HL-60 (cell line): ENCODE results near the gene MAPKAPK2.

ENCODE experiments used
- POLR2AphosphoS5 ChIP-seq: IDR thresholded peaks from 2 replicates; pipeline ENCODE4 v1.6.1; 2012; ENCODE audit warnings: low read depth
- TF ChIP-seq, protein P1 (sequence below): IDR thresholded peaks from one replicate; pipeline ENCODE4 v1.5.1; 2011; ENCODE audit warnings: low read length, control low read depth, inconsistent platforms; ENCODE audit not compliant: insufficient read depth
- TF ChIP-seq, protein P2 (sequence below): IDR thresholded peaks from 2 replicates; pipeline ENCODE4 v1.6.1; 2012; ENCODE audit warnings: low read depth; ENCODE audit not compliant: insufficient replicate concordance

DNA sequence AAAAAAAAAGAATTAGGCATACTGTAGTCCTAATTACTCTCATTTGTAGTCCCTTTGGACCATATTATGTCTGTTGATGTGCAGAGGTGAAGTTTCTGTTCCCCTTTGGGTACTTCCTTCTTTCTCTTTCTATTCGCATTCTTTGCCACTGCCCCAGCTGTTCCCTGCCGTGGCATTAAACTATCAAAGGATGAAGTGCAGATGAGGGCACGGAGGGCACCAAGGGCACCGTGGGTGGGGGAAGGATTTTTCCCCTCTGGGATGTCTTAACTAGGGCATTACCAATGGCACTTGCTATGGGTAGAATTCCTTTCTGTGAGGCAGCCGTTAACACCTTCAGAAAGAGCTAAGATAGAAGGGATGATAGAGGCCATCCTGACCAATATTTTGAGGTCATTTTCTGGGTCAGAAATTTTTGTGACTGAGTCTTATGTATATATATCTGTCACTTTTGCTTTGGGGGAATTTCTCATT, 4.9 kb upstream of the MAPKAPK2 start:
- TF ChIP-seq, protein P1, sequence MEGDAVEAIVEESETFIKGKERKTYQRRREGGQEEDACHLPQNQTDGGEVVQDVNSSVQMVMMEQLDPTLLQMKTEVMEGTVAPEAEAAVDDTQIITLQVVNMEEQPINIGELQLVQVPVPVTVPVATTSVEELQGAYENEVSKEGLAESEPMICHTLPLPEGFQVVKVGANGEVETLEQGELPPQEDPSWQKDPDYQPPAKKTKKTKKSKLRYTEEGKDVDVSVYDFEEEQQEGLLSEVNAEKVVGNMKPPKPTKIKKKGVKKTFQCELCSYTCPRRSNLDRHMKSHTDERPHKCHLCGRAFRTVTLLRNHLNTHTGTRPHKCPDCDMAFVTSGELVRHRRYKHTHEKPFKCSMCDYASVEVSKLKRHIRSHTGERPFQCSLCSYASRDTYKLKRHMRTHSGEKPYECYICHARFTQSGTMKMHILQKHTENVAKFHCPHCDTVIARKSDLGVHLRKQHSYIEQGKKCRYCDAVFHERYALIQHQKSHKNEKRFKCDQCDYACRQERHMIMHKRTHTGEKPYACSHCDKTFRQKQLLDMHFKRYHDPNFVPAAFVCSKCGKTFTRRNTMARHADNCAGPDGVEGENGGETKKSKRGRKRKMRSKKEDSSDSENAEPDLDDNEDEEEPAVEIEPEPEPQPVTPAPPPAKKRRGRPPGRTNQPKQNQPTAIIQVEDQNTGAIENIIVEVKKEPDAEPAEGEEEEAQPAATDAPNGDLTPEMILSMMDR, result no peak
- TF ChIP-seq POLR2AphosphoS5, result no peak
- TF ChIP-seq, protein P2, sequence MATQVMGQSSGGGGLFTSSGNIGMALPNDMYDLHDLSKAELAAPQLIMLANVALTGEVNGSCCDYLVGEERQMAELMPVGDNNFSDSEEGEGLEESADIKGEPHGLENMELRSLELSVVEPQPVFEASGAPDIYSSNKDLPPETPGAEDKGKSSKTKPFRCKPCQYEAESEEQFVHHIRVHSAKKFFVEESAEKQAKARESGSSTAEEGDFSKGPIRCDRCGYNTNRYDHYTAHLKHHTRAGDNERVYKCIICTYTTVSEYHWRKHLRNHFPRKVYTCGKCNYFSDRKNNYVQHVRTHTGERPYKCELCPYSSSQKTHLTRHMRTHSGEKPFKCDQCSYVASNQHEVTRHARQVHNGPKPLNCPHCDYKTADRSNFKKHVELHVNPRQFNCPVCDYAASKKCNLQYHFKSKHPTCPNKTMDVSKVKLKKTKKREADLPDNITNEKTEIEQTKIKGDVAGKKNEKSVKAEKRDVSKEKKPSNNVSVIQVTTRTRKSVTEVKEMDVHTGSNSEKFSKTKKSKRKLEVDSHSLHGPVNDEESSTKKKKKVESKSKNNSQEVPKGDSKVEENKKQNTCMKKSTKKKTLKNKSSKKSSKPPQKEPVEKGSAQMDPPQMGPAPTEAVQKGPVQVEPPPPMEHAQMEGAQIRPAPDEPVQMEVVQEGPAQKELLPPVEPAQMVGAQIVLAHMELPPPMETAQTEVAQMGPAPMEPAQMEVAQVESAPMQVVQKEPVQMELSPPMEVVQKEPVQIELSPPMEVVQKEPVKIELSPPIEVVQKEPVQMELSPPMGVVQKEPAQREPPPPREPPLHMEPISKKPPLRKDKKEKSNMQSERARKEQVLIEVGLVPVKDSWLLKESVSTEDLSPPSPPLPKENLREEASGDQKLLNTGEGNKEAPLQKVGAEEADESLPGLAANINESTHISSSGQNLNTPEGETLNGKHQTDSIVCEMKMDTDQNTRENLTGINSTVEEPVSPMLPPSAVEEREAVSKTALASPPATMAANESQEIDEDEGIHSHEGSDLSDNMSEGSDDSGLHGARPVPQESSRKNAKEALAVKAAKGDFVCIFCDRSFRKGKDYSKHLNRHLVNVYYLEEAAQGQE, result no peak
